GM23248 (cell line): ENCODE measurements around the gene FCGR1A. TPM values are rescaled to one million over a fixed set of nuclear protein-coding genes. Genes with fewer than 3 reads are reported as not detected.
"Not testable (repeated sequence)": the region's sequence is repeated elsewhere in the genome, so short reads cannot be mapped to it uniquely, and the experiment has no call there.

Source experiments
- DNase-seq: peaks from one replicate; pipeline ENCODE4 v3.0.0-alpha.2; 2015
- H2AFZ ChIP-seq: fragments of 200-600 bp; sonication (generic); 2 replicates; pipeline ENCODE4 v1.6.1; 2016; ENCODE audit warnings: antibody characterized with exemption
- H3F3A ChIP-seq: fragments of 200-600 bp; sonication (generic); 2 replicates; pipeline ENCODE4 v1.6.1; 2016; ENCODE audit warnings: mild to moderate bottlenecking, antibody characterized with exemption, mixed run types; ENCODE audit not compliant: insufficient read depth
- H3K27ac ChIP-seq: fragments of 200-600 bp; sonication (generic); 2 replicates; pipeline ENCODE4 v1.5.1; 2016; ENCODE audit warnings: mild to moderate bottlenecking
- H3K27me3 ChIP-seq: fragments of 200-600 bp; sonication (generic); replicated peaks from 2 replicates; pipeline ENCODE4 v1.6.1; 2016; ENCODE audit warnings: mild to moderate bottlenecking; ENCODE audit not compliant: insufficient read depth
- H3K36me3 ChIP-seq: fragments of 200-600 bp; sonication (generic); 2 replicates; pipeline ENCODE4 v1.6.1; 2016; ENCODE audit warnings: low read depth, mild to moderate bottlenecking
- H3K4me1 ChIP-seq: fragments of 200-600 bp; sonication (generic); 2 replicates; pipeline ENCODE4 v1.6.1; 2016; ENCODE audit warnings: mild to moderate bottlenecking; ENCODE audit not compliant: insufficient read depth
- H3K4me2 ChIP-seq: fragments of 200-600 bp; sonication (generic); one replicate; pipeline ENCODE4 v1.6.1; 2016; ENCODE audit warnings: mild to moderate bottlenecking; ENCODE audit not compliant: unreplicated experiment
- H3K4me3 ChIP-seq: fragments of 200-600 bp; sonication (generic); 2 replicates; pipeline ENCODE4 v1.5.1; 2016; ENCODE audit warnings: mild to moderate bottlenecking
- H3K79me2 ChIP-seq: fragments of 200-600 bp; sonication (generic); 2 replicates; pipeline ENCODE4 v1.6.1; 2016; ENCODE audit warnings: mild to moderate bottlenecking; ENCODE audit not compliant: insufficient read depth
- H3K9ac ChIP-seq: fragments of 200-600 bp; sonication (generic); 2 replicates; pipeline ENCODE4 v1.6.1; 2016; ENCODE audit warnings: mild to moderate bottlenecking
- H3K9me2 ChIP-seq: fragments of 200-600 bp; sonication (generic); 2 replicates; pipeline ENCODE4 v1.6.1; 2016; ENCODE audit warnings: mixed run types, mild to moderate bottlenecking, moderate library complexity; ENCODE audit not compliant: insufficient read depth
- H3K9me3 ChIP-seq: fragments of 200-600 bp; sonication (generic); one replicate; pipeline ENCODE4 v1.6.1; 2017; ENCODE audit warnings: low read depth
- H4K20me1 ChIP-seq: fragments of 200-600 bp; sonication (generic); 2 replicates; pipeline ENCODE4 v1.6.0; 2016; ENCODE audit not compliant: insufficient read depth
- WGBS, 2 experiments: methylation state at CpG; one replicate each; pipeline ENCODE4 v1.1.6; 2015 to 2017; ENCODE audit warnings: low lambda C conversion rate in 2 of 2, low coverage in 1 of 2; ENCODE audit errors: missing lambda C conversion rate in 2 of 2; 5-methylcytosine and 5-hydroxymethylcytosine counted together
- in situ Hi-C: fragments of 300-500 bp; cut with MboI; formaldehyde crosslinking; loops from 2 replicates; pipeline ENCODE4 v1.15.0; 2020
- polyA plus RNA-seq: library from polyadenylated mRNA; unstranded; fragments of >200 nt; fragmentation: Nextera tagmentation; extraction: Ambion mirVana; gene quantifications from 2 replicates; pipeline ENCODE4 v1.2.1, GENCODE V29; 2016
- total RNA-seq: library from RNA; depleted of rRNA; stranded (reverse); fragments of >200 nt; shearing (Covaris generic); gene quantifications from 2 replicates; pipeline ENCODE4 v1.2.3, GENCODE V29; 2014

FCGR1A gene
- total and polyA plus RNA-seq, 2 experiments from 2014 or later: not detected

GRCh38 chr1:149778313-149778712, 4.2 kb upstream of the FCGR1A start:
- H3K9ac ChIP-seq, DNase-seq, H3K9me2 ChIP-seq, H3K79me2 ChIP-seq, H2AFZ ChIP-seq, H3K36me3 ChIP-seq, in situ Hi-C loops, H3K9me3 ChIP-seq, H3K4me3 ChIP-seq, H3K27me3 ChIP-seq, H3K27ac ChIP-seq, H4K20me1 ChIP-seq, H3K4me2 ChIP-seq, H3K4me1 ChIP-seq, H3F3A ChIP-seq: not testable (repeated sequence)
- 80 to 86% methylated on average over 1 of the region's 1 CpG for WGBS, 2 experiments

- H3K9me2 ChIP-seq, H3K4me2 ChIP-seq, H3K27ac ChIP-seq, H3K79me2 ChIP-seq, H3K4me3 ChIP-seq, H3K27me3 ChIP-seq, H3K9me3 ChIP-seq, H3K4me1 ChIP-seq, H3F3A ChIP-seq, H3K36me3 ChIP-seq, in situ Hi-C loops, H2AFZ ChIP-seq, H3K9ac ChIP-seq, H4K20me1 ChIP-seq: not testable (repeated sequence)
- peak; percentile 0 for DNase-seq
- 36 to 40% methylated on average over 5 of the region's 5 CpGs for WGBS, 2 experiments
Measured at GRCh38 chr1:149781413-149781984, 995 bp upstream of the FCGR1A start.

- not testable (repeated sequence) for DNase-seq
Measured at GRCh38 chr1:149783289-149783688, 795 bp downstream of the FCGR1A start.

GRCh38 chr1:149783868-149784267, 1.4 kb downstream of the FCGR1A start:
- H3K79me2 ChIP-seq, H3K4me2 ChIP-seq, in situ Hi-C loops, H3K9me2 ChIP-seq, H3K4me1 ChIP-seq, H3K4me3 ChIP-seq, H4K20me1 ChIP-seq, H3K27ac ChIP-seq, H3K9me3 ChIP-seq, H3K9ac ChIP-seq, DNase-seq, H3K27me3 ChIP-seq, H2AFZ ChIP-seq, H3F3A ChIP-seq, H3K36me3 ChIP-seq: not testable (repeated sequence)
- WGBS, 2 experiments: 37 to 39% methylated on average over 3 of the region's 4 CpGs

More at GRCh38 chr1:149783289-149783688, 795 bp downstream of the FCGR1A start:
- H3K9me3 ChIP-seq, H3K36me3 ChIP-seq, H2AFZ ChIP-seq, H3K9ac ChIP-seq, in situ Hi-C loops, H3K4me3 ChIP-seq, H3K27ac ChIP-seq, H3K27me3 ChIP-seq, H3K79me2 ChIP-seq, H3F3A ChIP-seq, H3K4me1 ChIP-seq, H3K4me2 ChIP-seq, H4K20me1 ChIP-seq, H3K9me2 ChIP-seq: not testable (repeated sequence)
- WGBS, 2 experiments: no CpG with 5 or more reads among the region's 2 CpGs

GRCh38 chr1:149787688-149788451, 5.4 kb downstream of the FCGR1A start:
- H3K79me2 ChIP-seq, H3K4me1 ChIP-seq, H3K27ac ChIP-seq, H3K9ac ChIP-seq, H3F3A ChIP-seq, H3K36me3 ChIP-seq, DNase-seq, H3K4me2 ChIP-seq, H3K27me3 ChIP-seq, H2AFZ ChIP-seq, H3K4me3 ChIP-seq, in situ Hi-C loops, H3K9me3 ChIP-seq, H3K9me2 ChIP-seq, H4K20me1 ChIP-seq: not testable (repeated sequence)
- WGBS, 2 experiments: 69 to 75% methylated on average over 3 of the region's 3 CpGs

- 0% methylated on average over 16 to 20 of the region's 36 CpGs for WGBS, 2 experiments
- H3K79me2 ChIP-seq, H4K20me1 ChIP-seq, H3K4me1 ChIP-seq, H3K27ac ChIP-seq, in situ Hi-C loops, H3K9me2 ChIP-seq, H3K36me3 ChIP-seq, H3K27me3 ChIP-seq, H3K4me2 ChIP-seq, H3K9me3 ChIP-seq, H3F3A ChIP-seq: not testable (repeated sequence)
- peak overlapping the region; percentile 53; the same call in 1 of the 2 replicates for H3K9ac ChIP-seq
- peak; percentile 52 for DNase-seq
- peak overlapping the region; percentile 63; the same call in 1 of the 2 replicates for H2AFZ ChIP-seq
- peak overlapping the region; percentile 59; the same call in 1 of the 2 replicates for H3K4me3 ChIP-seq
Measured at GRCh38 chr1:149792502-149792901, 10.0 kb downstream of the FCGR1A start.

- H3K9me2 ChIP-seq, H3K36me3 ChIP-seq, H4K20me1 ChIP-seq, H3F3A ChIP-seq, H2AFZ ChIP-seq, H3K9me3 ChIP-seq, H3K79me2 ChIP-seq, H3K4me2 ChIP-seq, H3K4me3 ChIP-seq, H3K27me3 ChIP-seq, H3K9ac ChIP-seq, H3K4me1 ChIP-seq, in situ Hi-C loops, H3K27ac ChIP-seq: not testable (repeated sequence)
- peak; percentile 72 for DNase-seq
- WGBS, 2 experiments: 1 to 6% methylated on average over 19 to 42 of the region's 52 CpGs
Measured at GRCh38 chr1:149792912-149793515, 10.5 kb downstream of the FCGR1A start.
